ENCODE results near the gene FOXP4.

The FOXP4 gene

DNA sequence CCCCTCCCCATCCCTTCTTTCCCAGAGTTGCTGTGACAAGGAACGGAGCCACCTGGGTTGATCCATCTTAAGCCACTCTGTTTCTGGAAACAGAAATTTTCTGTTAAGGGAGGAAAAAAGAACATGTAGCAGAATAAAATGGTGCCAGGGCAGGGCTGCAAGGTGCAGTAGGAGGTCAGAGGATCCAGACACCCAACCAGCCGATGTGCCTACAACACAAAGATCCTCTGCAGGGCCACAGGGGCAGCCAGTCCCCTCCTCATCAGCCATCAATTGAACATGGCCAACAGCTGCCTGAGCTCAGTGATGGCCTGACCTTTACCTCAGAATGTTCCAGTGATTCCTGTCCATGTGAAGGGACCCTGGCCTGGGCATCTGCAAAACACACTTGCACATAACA is 103.9 kb downstream of the FOXP4 start:
- no peak for DNase-seq

GRCh38 chr6:41651246-41651961 is 105.2 kb downstream of the FOXP4 start:
- DNase-seq: no peak

Measured in hematopoietic multipotent progenitor cell treated with erythropoietin and hydrocortisone succinate and interleukin-3 and kit ligand, for 8 days (in vitro differentiated cells).